HG03280 (cell line): ENCODE results near the gene DHRS3.
"Not testable (repeated sequence)": the region's sequence is repeated elsewhere in the genome, so short reads cannot be mapped to it uniquely, and the experiment has no call there.

Experiments
- ATAC-seq: cut with Tn5 transposase; IDR thresholded peaks from one replicate; pipeline ENCODE4 v1.9.1; 2021; ENCODE audit warnings: mild to moderate bottlenecking, moderate library complexity; ENCODE audit not compliant: unreplicated experiment

Gene DHRS3

GRCh38 chr1:12578860-12579422, 39.1 kb downstream of the DHRS3 start:
- ATAC-seq, result no peak

GRCh38 chr1:12577020-12577419, 41.0 kb downstream of the DHRS3 start:
- no peak for ATAC-seq

GRCh38 chr1:12574757-12575139, 43.3 kb downstream of the DHRS3 start:
- ATAC-seq, result no peak

GRCh38 chr1:12573015-12573825, 44.8 kb downstream of the DHRS3 start:
- ATAC-seq, result no peak

GRCh38 chr1:12572522-12572921, 45.5 kb downstream of the DHRS3 start:
- no peak for ATAC-seq

GRCh38 chr1:12570291-12570690, 47.7 kb downstream of the DHRS3 start:
- no peak for ATAC-seq

GRCh38 chr1:12568009-12568767, 49.8 kb downstream of the DHRS3 start:
- ATAC-seq, result no peak

- no peak for ATAC-seq
Measured at GRCh38 chr1:12567288-12567819, 50.7 kb downstream of the DHRS3 start.

- ATAC-seq, result no peak
Measured at GRCh38 chr1:12566484-12567287, 51.3 kb downstream of the DHRS3 start.

- ATAC-seq, result no peak
Measured at GRCh38 chr1:12565966-12566352, 52.1 kb downstream of the DHRS3 start.

GRCh38 chr1:12565094-12565965, 52.7 kb downstream of the DHRS3 start:
- no peak for ATAC-seq

GRCh38 chr1:12564251-12564650, 53.8 kb downstream of the DHRS3 start:
- ATAC-seq, result not testable (repeated sequence)

- ATAC-seq, result no peak
Measured at GRCh38 chr1:12562955-12563576, 54.9 kb downstream of the DHRS3 start.

GRCh38 chr1:12561121-12561520, 56.9 kb downstream of the DHRS3 start:
- ATAC-seq, result no peak

- no peak for ATAC-seq
Measured at GRCh38 chr1:12556957-12557935, 60.8 kb downstream of the DHRS3 start.

- ATAC-seq, result no peak
Measured at GRCh38 chr1:12556368-12556930, 61.6 kb downstream of the DHRS3 start.

GRCh38 chr1:12555411-12556367, 62.3 kb downstream of the DHRS3 start:
- no peak for ATAC-seq
